ENCODE measurements around the gene PDHX. TPM values are rescaled to one million over a fixed set of nuclear protein-coding genes. Genes with fewer than 3 reads are reported as not detected.

PDHX gene
- total and polyA plus RNA-seq, 2 of the 4 experiments (the other 2 are of a cell fraction): 19.8 to 26.7 TPM

GRCh38 chr11:34972366-34972765 lies 55.9 kb downstream of the PDHX start:
- H2AK9ac ChIP-seq (replicated peaks; ENCODE audit: low read depth, low read length, poor library complexity): no peak overlapping the region
- H3K4me3 ChIP-seq (ENCODE audit: insufficient read depth, low read depth, low read length): no peak overlapping the region
- H4K8ac ChIP-seq (ENCODE audit: low read depth in 2 of 2, low read length in 2 of 2): peak overlapping the region; percentile 64 to 85
- BruUV-seq (replicated peaks): no TSS peak
- no peaks in the 10 kb centered on the region for H3K9me3 ChIP-seq (ENCODE audit: control insufficient read depth, insufficient read depth, low read length)
- H2BK20ac ChIP-seq (ENCODE audit: low read depth, low read length): peak overlapping the region; percentile 70
- H3K27ac ChIP-seq (ENCODE audit: insufficient read depth, low read length): peak overlapping the region; percentile 98
- peaks cover 11% of the 10 kb centered on the region for H3K4me1 ChIP-seq (ENCODE audit: control insufficient read depth, insufficient read depth, low read length)
- H3K79me1 ChIP-seq (ENCODE audit: low read depth in 1 of 2, low read length in 2 of 2): peaks cover 11 to 22% of the 10 kb centered on the region in 2 experiments
- H3K14ac ChIP-seq (replicated peaks; ENCODE audit: low read depth, low read length): peak overlapping the region; percentile 34; the same call in 1 of the 2 replicates
- peak overlapping the region; percentile 42 for H4K5ac ChIP-seq (ENCODE audit: low read depth, low read length)
- dilution Hi-C loops (cut with HindIII; ENCODE audit: low sequenced_read_pairs, unreplicated experiment): no loop called here
- no peaks in the 10 kb centered on the region for H3K27me3 ChIP-seq (ENCODE audit: control insufficient read depth, insufficient read depth, low read length)
- H3K18ac ChIP-seq (ENCODE audit: low read depth, low read length): peak overlapping the region; percentile 78
- no peak for DNase-seq
- H4K20me1 ChIP-seq (ENCODE audit: insufficient read depth, low read length): no peaks in the 10 kb centered on the region
- CTCF ChIA-PET: no interaction called here
- no peak overlapping the region for H3K9ac ChIP-seq (ENCODE audit: low read depth, low read length)
- H3K9me1 ChIP-seq (ENCODE audit: insufficient read depth, low read length): peaks cover 2% of the 10 kb centered on the region; the same call in 1 of the 2 replicates
- H2BK5ac ChIP-seq (ENCODE audit: low read depth, low read length, poor library complexity, severe bottlenecking): peak overlapping the region; percentile 84
- no peak overlapping the region for H3K4me2 ChIP-seq (ENCODE audit: low read depth, low read length)
- H3K23ac ChIP-seq (ENCODE audit: low read depth, low read length): peak overlapping the region; percentile 28; the same call in 1 of the 2 replicates
- ATAC-seq (ENCODE audit: low read depth): no peak
- peaks cover 11% of the 10 kb centered on the region for H3K36me3 ChIP-seq (ENCODE audit: control insufficient read depth, insufficient read depth, low read length)
- peak overlapping the region; percentile 82 for H4K91ac ChIP-seq (ENCODE audit: insufficient read depth, low read depth, low read length)
- in situ Hi-C loops (cut with MboI; ENCODE audit: low sequenced_read_pairs): no loop called here
- intact Hi-C loops (cut with micrococcal nuclease): no loop called here
- H2BK15ac ChIP-seq (ENCODE audit: low read depth, low read length): peak overlapping the region; percentile 72; the same call in 1 of the 3 replicates
- H3K4ac ChIP-seq (ENCODE audit: low read depth, low read length): peak overlapping the region; percentile 81
- POLR2A ChIA-PET (ENCODE audit: unreplicated experiment): interaction anchor here (0.6 kb wide), 2 partner anchors 59 to 166 kb away, joined by 3 read pairs; partner anchors contain the start of gene CD44
- no peak overlapping the region for H2AFZ ChIP-seq (replicated peaks; ENCODE audit: low read length, poor library complexity)
- peak overlapping the region; percentile 77 for H2AK5ac ChIP-seq (ENCODE audit: low read depth, low read length)
- TF ChIP-seq RFX5 (IDR thresholded peaks at IDR 0.05; ENCODE audit: low read depth, low read length) (no peak), NFE2L2 (IDR thresholded peaks at IDR 0.05; ENCODE audit: low read depth, low read length) (no peak), RCOR1 (IDR thresholded peaks at IDR 0.05; ENCODE audit: insufficient replicate concordance, low read length) (no peak), RAD21 (IDR thresholded peaks at IDR 0.05; ENCODE audit: low read length) (no peak), FOS (IDR thresholded peaks at IDR 0.05; ENCODE audit: low read depth, low read length) (no peak), MAFK (IDR thresholded peaks at IDR 0.05; ENCODE audit: low read depth, low read length) (no peak), POLR2A (IDR thresholded peaks at IDR 0.05; ENCODE audit: low read depth, low read length) (no peak), CHD1 (IDR thresholded peaks at IDR 0.05; ENCODE audit: low read depth, low read length) (no peak), BHLHE40 (IDR thresholded peaks at IDR 0.05; ENCODE audit: low read depth, low read length) (no peak), SMC3 (IDR thresholded peaks at IDR 0.05; ENCODE audit: low read depth, low read length) (no peak), MAZ (IDR thresholded peaks at IDR 0.05; ENCODE audit: borderline replicate concordance, low read depth, low read length) (no peak), CEBPB (IDR thresholded peaks at IDR 0.05; ENCODE audit: low read depth, low read length) (no peak), CTCF (conservative IDR thresholded peaks at IDR 0.05; ENCODE audit: low read depth, low read length) (no peak), MXI1 (IDR thresholded peaks at IDR 0.05; ENCODE audit: borderline replicate concordance, low read depth, low read length) (no peak)
- TF ChIP-seq, protein P1, sequence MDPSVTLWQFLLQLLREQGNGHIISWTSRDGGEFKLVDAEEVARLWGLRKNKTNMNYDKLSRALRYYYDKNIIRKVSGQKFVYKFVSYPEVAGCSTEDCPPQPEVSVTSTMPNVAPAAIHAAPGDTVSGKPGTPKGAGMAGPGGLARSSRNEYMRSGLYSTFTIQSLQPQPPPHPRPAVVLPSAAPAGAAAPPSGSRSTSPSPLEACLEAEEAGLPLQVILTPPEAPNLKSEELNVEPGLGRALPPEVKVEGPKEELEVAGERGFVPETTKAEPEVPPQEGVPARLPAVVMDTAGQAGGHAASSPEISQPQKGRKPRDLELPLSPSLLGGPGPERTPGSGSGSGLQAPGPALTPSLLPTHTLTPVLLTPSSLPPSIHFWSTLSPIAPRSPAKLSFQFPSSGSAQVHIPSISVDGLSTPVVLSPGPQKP (IDR thresholded peaks at IDR 0.05; ENCODE audit: borderline replicate concordance, low read depth, low read length): no peak
- TF ChIP-seq, protein P2, sequence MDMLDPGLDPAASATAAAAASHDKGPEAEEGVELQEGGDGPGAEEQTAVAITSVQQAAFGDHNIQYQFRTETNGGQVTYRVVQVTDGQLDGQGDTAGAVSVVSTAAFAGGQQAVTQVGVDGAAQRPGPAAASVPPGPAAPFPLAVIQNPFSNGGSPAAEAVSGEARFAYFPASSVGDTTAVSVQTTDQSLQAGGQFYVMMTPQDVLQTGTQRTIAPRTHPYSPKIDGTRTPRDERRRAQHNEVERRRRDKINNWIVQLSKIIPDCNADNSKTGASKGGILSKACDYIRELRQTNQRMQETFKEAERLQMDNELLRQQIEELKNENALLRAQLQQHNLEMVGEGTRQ (IDR thresholded peaks at IDR 0.05; ENCODE audit: low read depth, low read length): no peak
- H3K56ac ChIP-seq (ENCODE audit: extremely low read depth, insufficient read depth, low read length): peak overlapping the region; percentile 51
- H2BK120ac ChIP-seq (ENCODE audit: low read depth, low read length): peak overlapping the region; percentile 75
- WGBS, 2 experiments (ENCODE audit: extremely low coverage in 2 of 2, insufficient read length in 1 of 2): 97% methylated on average over 5 of the region's 8 CpGs; no CpG with 5 or more reads in 1 of the 2 experiments
